ENCODE measurements around the gene ST3GAL3.

ST3GAL3 gene

GRCh38 chr1:43799656-43800635 is 92.6 kb downstream of the ST3GAL3 start (continued):
- TF ChIP-seq SCRT2 (tag by site-specific recombination; IDR thresholded peaks at IDR 0.05) (no peak), TRIM28 (IDR thresholded peaks at IDR 0.05; ENCODE audit: borderline replicate concordance, low read length) (no peak), ZNF169 (tag by site-specific recombination; IDR thresholded peaks at IDR 0.05) (no peak)

GRCh38 chr1:43800771-43801170 is 93.4 kb downstream of the ST3GAL3 start:
- TF ChIP-seq YY2 (tag by site-specific recombination; IDR thresholded peaks at IDR 0.05) (no peak), ZNF426 (tag by site-specific recombination; IDR thresholded peaks at IDR 0.05) (no peak)
- no peak overlapping the region for H3K27ac ChIP-seq (ENCODE audit: extremely low read depth, low read depth, low read length)
- no peak overlapping the region for H3K4me3 ChIP-seq (ENCODE audit: low read depth, low read length)
- ChIA-PET CTCF (interaction anchor here (1.9 kb wide), 1 partner anchor 37 kb away, joined by 7 read pairs; no protein-coding TSS in a partner anchor), POLR2A (no interaction called here)
- H3K4me1 ChIP-seq (ENCODE audit: control insufficient read depth, insufficient read depth, low read length), result no peaks in the 10 kb centered on the region
- H3K9me3 ChIP-seq (ENCODE audit: control insufficient read depth, insufficient read depth, low read depth, low read length), result no peaks in the 10 kb centered on the region
- H3K36me3 ChIP-seq (ENCODE audit: control insufficient read depth in 2 of 2, insufficient read depth in 1 of 2, low read length in 2 of 2), result no peaks in the 10 kb centered on the region

- no peaks in the 10 kb centered on the region for H3K9me3 ChIP-seq (ENCODE audit: control insufficient read depth, insufficient read depth, low read depth, low read length)
- ChIA-PET CTCF (no interaction called here), POLR2A (no interaction called here)
- TF ChIP-seq ELK4 (IDR thresholded peaks at IDR 0.05; ENCODE audit: borderline replicate concordance, low read depth, low read length) (no peak), ZBTB48 (tag by site-specific recombination; IDR thresholded peaks at IDR 0.05) (no peak), CTCF (tag by site-specific recombination; IDR thresholded peaks at IDR 0.05) (no peak), SCRT2 (tag by site-specific recombination; IDR thresholded peaks at IDR 0.05) (no peak), KLF1 (tag by site-specific recombination; IDR thresholded peaks at IDR 0.05) (no peak), ZBTB49 (tag by site-specific recombination; IDR thresholded peaks at IDR 0.05; ENCODE audit: low read depth) (no peak), ZNF558 (tag by site-specific recombination; IDR thresholded peaks at IDR 0.05) (no peak), ZNF155 (tag by site-specific recombination; IDR thresholded peaks at IDR 0.05) (no peak), ZNF133 (tag by site-specific recombination; IDR thresholded peaks at IDR 0.05) (no peak), SETDB1 (IDR thresholded peaks at IDR 0.05; ENCODE audit: insufficient read length, low read length) (no peak), ZBTB6 (tag by site-specific recombination; IDR thresholded peaks at IDR 0.05) (no peak), GFI1B (tag by site-specific recombination; IDR thresholded peaks at IDR 0.05) (no peak)
- no peaks in the 10 kb centered on the region for H3K36me3 ChIP-seq (ENCODE audit: control insufficient read depth in 2 of 2, insufficient read depth in 1 of 2, low read length in 2 of 2)
- H3K4me3 ChIP-seq (ENCODE audit: low read depth, low read length), result no peak overlapping the region
- H3K4me1 ChIP-seq (ENCODE audit: control insufficient read depth, insufficient read depth, low read length), result no peaks in the 10 kb centered on the region
- H3K27ac ChIP-seq (ENCODE audit: extremely low read depth, low read depth, low read length), result no peak overlapping the region
These were observed 93.9 kb downstream of the ST3GAL3 start for GRCh38 chr1:43801203-43801602.
